Mesendoderm (in vitro differentiated cells): ENCODE results near the gene GID8.

Experiments
- DNase-seq: peaks from one replicate; pipeline ENCODE4 v3.0.0; 2013
- H2AK5ac ChIP-seq: 2 replicates; pipeline ENCODE4 v1.6.1; 2013; ENCODE audit warnings: low read length, inconsistent platforms
- H2BK120ac ChIP-seq: 2 replicates; pipeline ENCODE4 v1.6.1; 2013; ENCODE audit warnings: low read depth, mild to moderate bottlenecking, low read length, moderate library complexity, mixed read lengths
- H2BK15ac ChIP-seq: replicated peaks from 2 replicates; pipeline ENCODE4 v1.6.1; 2013; ENCODE audit warnings: low read depth, mild to moderate bottlenecking, moderate library complexity
- H2BK5ac ChIP-seq: 2 replicates; pipeline ENCODE4 v1.6.1; 2013; ENCODE audit warnings: low read length, inconsistent platforms
- H3K18ac ChIP-seq: 2 replicates; pipeline ENCODE4 v1.6.1; 2013; ENCODE audit warnings: mild to moderate bottlenecking, low read length, mixed read lengths
- H3K23ac ChIP-seq: one replicate; pipeline ENCODE4 v1.6.1; 2013; ENCODE audit warnings: low read length
- H3K27ac ChIP-seq: 2 replicates; pipeline ENCODE4 v1.5.1; 2013; ENCODE audit warnings: low read depth, mild to moderate bottlenecking, inconsistent platforms, low read length, moderate library complexity
- H3K27me3 ChIP-seq: 2 replicates; pipeline ENCODE4 v1.6.1; 2013; ENCODE audit warnings: low read length, control low read depth, mild to moderate bottlenecking, inconsistent platforms; ENCODE audit not compliant: insufficient read depth, poor library complexity
- H3K36me3 ChIP-seq: 2 replicates; pipeline ENCODE4 v1.6.1; 2013; ENCODE audit warnings: low read length, inconsistent platforms; ENCODE audit not compliant: control insufficient read depth, insufficient read depth
- H3K4ac ChIP-seq: one replicate; pipeline ENCODE4 v1.6.1; 2013; ENCODE audit warnings: low read depth, mild to moderate bottlenecking, low read length, moderate library complexity
- H3K4me1 ChIP-seq: 2 replicates; pipeline ENCODE4 v1.6.1; 2013; ENCODE audit warnings: low read depth, low read length, inconsistent platforms; ENCODE audit not compliant: control insufficient read depth
- H3K4me2 ChIP-seq: 2 replicates; pipeline ENCODE4 v1.6.1; 2013; ENCODE audit warnings: low read length
- H3K4me3 ChIP-seq: 2 replicates; pipeline ENCODE4 v1.5.1; 2013; ENCODE audit warnings: mild to moderate bottlenecking, low read length
- H3K56ac ChIP-seq: one replicate; pipeline ENCODE4 v1.6.1; 2013; ENCODE audit warnings: low read length
- H3K79me1 ChIP-seq: 2 replicates; pipeline ENCODE4 v1.6.1; 2013; ENCODE audit warnings: low read length, inconsistent platforms
- H3K79me2 ChIP-seq: 2 replicates; pipeline ENCODE4 v1.6.1; 2013; ENCODE audit warnings: mild to moderate bottlenecking, low read length; ENCODE audit not compliant: control insufficient read depth, insufficient read depth
- H3K9ac ChIP-seq: 2 replicates; pipeline ENCODE4 v1.6.1; 2013; ENCODE audit warnings: low read length, inconsistent platforms
- H4K5ac ChIP-seq: one replicate; pipeline ENCODE4 v1.6.1; 2013; ENCODE audit warnings: low read length
- H4K8ac ChIP-seq: one replicate; pipeline ENCODE4 v1.6.1; 2013; ENCODE audit warnings: low read depth, mild to moderate bottlenecking, control low read depth, low read length, moderate library complexity
- WGBS: extraction: QIAGEN DNeasy Blood & Tissue Kit; methylation state at CpG from one replicate; pipeline ENCODE4 v1.1.7; 2013; ENCODE audit warnings: low lambda C conversion rate, missing lambda C conversion rate; ENCODE audit not compliant: insufficient coverage; ENCODE audit errors: extremely low coverage; 5-methylcytosine and 5-hydroxymethylcytosine counted together

Gene GID8

GRCh38 chr20:62910217-62910766 is 27.7 kb upstream of the GID8 start:
- H3K4me1 ChIP-seq: peaks cover 2% of the 10 kb centered on the region
- no peak overlapping the region for H3K4ac ChIP-seq
- no CpG with 5 or more reads among the region's 11 CpGs for WGBS
- peaks cover 33% of the 10 kb centered on the region for H3K79me1 ChIP-seq
- H3K4me3 ChIP-seq: no peak overlapping the region
- no peak for DNase-seq
- H3K27me3 ChIP-seq: no peaks in the 10 kb centered on the region
- H2AK5ac ChIP-seq: no peak overlapping the region
- H3K18ac ChIP-seq: no peak overlapping the region
- no peak overlapping the region for H3K9ac ChIP-seq
- no peak overlapping the region for H3K27ac ChIP-seq
- H3K4me2 ChIP-seq: no peak overlapping the region
- H2BK5ac ChIP-seq: no peak overlapping the region
- no peak overlapping the region for H4K5ac ChIP-seq
- peaks cover 35% of the 10 kb centered on the region for H3K36me3 ChIP-seq
- H4K8ac ChIP-seq: no peak overlapping the region
- no peak overlapping the region for H2BK120ac ChIP-seq
- no peak overlapping the region for H3K56ac ChIP-seq
- H3K79me2 ChIP-seq: peaks cover 60% of the 10 kb centered on the region
- H2BK15ac ChIP-seq: no peak overlapping the region
- H3K23ac ChIP-seq: no peak overlapping the region

DNA sequence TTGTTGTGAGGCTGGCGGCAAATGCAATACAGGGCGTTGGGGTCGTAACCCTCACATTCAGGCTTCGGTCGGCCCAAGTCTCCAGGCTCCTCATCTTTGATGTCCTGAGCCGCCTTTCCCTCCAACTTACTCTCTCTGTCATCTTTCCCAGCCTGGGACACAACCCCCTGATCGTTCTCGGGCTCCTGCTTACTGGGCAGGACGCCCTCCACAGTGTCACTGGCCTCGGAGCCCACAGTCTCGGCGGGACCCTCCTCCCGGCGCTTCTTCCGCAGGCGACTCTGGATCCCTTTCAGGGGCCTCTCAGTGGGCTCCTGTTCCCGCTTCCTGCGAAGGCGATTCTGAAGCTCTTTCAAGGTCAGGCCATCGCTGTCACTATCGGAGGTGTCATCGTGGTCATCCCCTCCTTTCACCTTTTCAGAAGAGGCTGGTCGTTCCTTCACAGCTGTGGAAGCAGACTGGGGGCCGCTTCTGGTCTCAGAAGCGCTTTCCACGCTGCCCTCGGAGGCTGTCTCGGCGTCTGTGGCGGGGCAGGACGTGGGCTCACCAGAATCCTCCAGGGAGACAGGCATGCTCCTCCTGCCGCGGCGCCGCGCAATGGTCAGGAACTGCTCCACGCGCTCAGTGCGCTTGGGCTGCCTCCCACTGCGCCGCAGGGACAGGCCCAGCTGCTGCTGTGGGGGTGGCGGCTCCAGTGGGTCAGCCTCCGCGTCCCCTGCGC is 27.0 kb upstream of the GID8 start:
- Histone ChIP-seq H3K4me3 (no peak overlapping the region), H3K27me3 (no peaks in the 10 kb centered on the region), H2BK120ac (no peak overlapping the region), H3K4ac (no peak overlapping the region), H3K23ac (peak overlapping the region; percentile 18), H3K79me1 (peaks cover 33% of the 10 kb centered on the region), H3K4me1 (peaks cover 2% of the 10 kb centered on the region), H4K5ac (no peak overlapping the region), H4K8ac (no peak overlapping the region), H2BK15ac (no peak overlapping the region), H2AK5ac (no peak overlapping the region), H3K36me3 (peaks cover 29% of the 10 kb centered on the region), H3K9ac (no peak overlapping the region), H3K79me2 (peaks cover 66% of the 10 kb centered on the region), H3K4me2 (no peak overlapping the region), H3K56ac (no peak overlapping the region), H3K27ac (no peak overlapping the region), H3K18ac (no peak overlapping the region), H2BK5ac (no peak overlapping the region)
- WGBS: no CpG with 5 or more reads among the region's 45 CpGs
- DNase-seq: no peak

DNA sequence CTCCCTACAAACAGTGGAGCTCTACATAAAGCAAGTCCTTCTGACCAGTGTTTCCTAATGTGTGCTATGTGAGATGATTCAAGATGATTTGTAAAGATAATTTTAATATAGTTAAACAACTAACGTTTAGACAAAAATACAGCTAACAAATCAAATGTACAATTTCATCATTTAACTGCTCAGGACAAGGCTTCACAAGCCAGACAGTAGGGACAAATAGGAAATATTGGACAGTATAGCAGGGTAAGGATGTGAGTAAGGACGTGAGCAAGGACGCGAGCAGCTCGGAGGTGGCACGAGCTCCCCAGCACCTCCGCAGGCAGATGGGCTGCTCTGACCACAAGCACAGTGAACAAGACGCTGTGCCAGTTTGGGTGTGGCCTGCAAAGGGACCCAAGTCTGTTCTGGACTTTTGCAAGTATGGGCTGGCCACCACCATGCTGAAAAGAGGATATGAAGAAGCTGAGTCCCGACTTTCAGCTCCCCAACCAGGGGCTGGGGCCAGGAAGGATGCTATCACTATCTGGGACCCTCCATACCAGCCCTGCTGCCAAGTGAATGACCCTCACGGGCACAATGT is 26.2 kb upstream of the GID8 start:
- Histone ChIP-seq H3K27ac (no peak overlapping the region), H2BK15ac (no peak overlapping the region), H2BK120ac (no peak overlapping the region), H3K4me3 (no peak overlapping the region), H3K79me1 (peaks cover 33% of the 10 kb centered on the region), H3K79me2 (peaks cover 74% of the 10 kb centered on the region), H3K27me3 (no peaks in the 10 kb centered on the region), H3K4me2 (no peak overlapping the region), H2AK5ac (no peak overlapping the region), H3K23ac (no peak overlapping the region), H3K36me3 (peaks cover 26% of the 10 kb centered on the region), H4K8ac (no peak overlapping the region), H3K18ac (no peak overlapping the region), H3K9ac (no peak overlapping the region), H3K4ac (no peak overlapping the region), H2BK5ac (no peak overlapping the region), H4K5ac (no peak overlapping the region), H3K4me1 (peaks cover 2% of the 10 kb centered on the region), H3K56ac (no peak overlapping the region)
- no CpG with 5 or more reads among the region's 10 CpGs for WGBS
- no peak for DNase-seq

GRCh38 chr20:62913043-62913630 is 24.8 kb upstream of the GID8 start:
- Histone ChIP-seq H2BK5ac (no peak overlapping the region), H4K8ac (no peak overlapping the region), H3K27ac (no peak overlapping the region), H3K56ac (no peak overlapping the region), H3K9ac (no peak overlapping the region), H4K5ac (no peak overlapping the region), H3K36me3 (peaks cover 23% of the 10 kb centered on the region), H3K23ac (no peak overlapping the region), H2BK15ac (no peak overlapping the region), H3K4ac (no peak overlapping the region), H3K18ac (no peak overlapping the region), H3K4me2 (no peak overlapping the region), H2BK120ac (no peak overlapping the region), H3K79me1 (peaks cover 32% of the 10 kb centered on the region), H3K4me3 (no peak overlapping the region), H3K27me3 (no peaks in the 10 kb centered on the region), H2AK5ac (no peak overlapping the region), H3K79me2 (peaks cover 84% of the 10 kb centered on the region), H3K4me1 (peaks cover 8% of the 10 kb centered on the region)
- DNase-seq: no peak
- WGBS: no CpG with 5 or more reads among the region's 7 CpGs

- Histone ChIP-seq H3K9ac (no peak overlapping the region), H2BK15ac (no peak overlapping the region), H3K4me2 (no peak overlapping the region), H2BK5ac (no peak overlapping the region), H3K27me3 (no peaks in the 10 kb centered on the region), H4K5ac (no peak overlapping the region), H3K4me3 (no peak overlapping the region), H3K23ac (no peak overlapping the region), H3K79me2 (peaks cover 89% of the 10 kb centered on the region), H3K56ac (no peak overlapping the region), H3K27ac (no peak overlapping the region), H2BK120ac (no peak overlapping the region), H3K4me1 (peaks cover 11% of the 10 kb centered on the region), H3K79me1 (peaks cover 30% of the 10 kb centered on the region), H3K36me3 (peaks cover 21% of the 10 kb centered on the region), H2AK5ac (no peak overlapping the region), H3K4ac (no peak overlapping the region), H4K8ac (no peak overlapping the region), H3K18ac (no peak overlapping the region)
- no CpG with 5 or more reads among the region's 9 CpGs for WGBS
- DNase-seq: no peak
Measured at GRCh38 chr20:62914436-62914835, 23.5 kb upstream of the GID8 start.
